GM18508 (cell line): ENCODE measurements around the gene AUTS2.

Source experiments
- ATAC-seq: cut with Tn5 transposase; IDR thresholded peaks from one replicate; pipeline ENCODE4 v1.9.1; 2021; ENCODE audit warnings: moderate number of reproducible peaks; ENCODE audit not compliant: insufficient read depth, unreplicated experiment

Gene AUTS2

DNA sequence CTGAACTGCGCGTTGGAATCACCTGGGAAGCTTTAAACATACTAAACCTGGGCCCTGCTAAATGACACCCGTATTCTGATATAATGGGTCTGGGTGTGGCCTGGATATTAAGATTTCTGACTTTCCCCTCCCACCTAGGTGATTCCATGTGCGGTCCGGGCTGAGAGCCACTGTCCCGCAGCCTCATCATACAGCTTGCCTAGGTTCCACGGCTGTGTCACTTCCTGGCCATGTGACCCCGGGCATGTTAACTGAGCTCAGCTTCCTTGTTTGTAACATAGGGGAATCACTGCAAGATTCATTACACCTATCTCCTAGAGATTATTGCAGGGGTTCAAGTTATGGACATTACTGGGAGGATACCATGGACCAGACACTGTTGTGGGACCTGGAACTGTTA is 1061.0 kb downstream of the AUTS2 start:
- no peak for ATAC-seq

DNA sequence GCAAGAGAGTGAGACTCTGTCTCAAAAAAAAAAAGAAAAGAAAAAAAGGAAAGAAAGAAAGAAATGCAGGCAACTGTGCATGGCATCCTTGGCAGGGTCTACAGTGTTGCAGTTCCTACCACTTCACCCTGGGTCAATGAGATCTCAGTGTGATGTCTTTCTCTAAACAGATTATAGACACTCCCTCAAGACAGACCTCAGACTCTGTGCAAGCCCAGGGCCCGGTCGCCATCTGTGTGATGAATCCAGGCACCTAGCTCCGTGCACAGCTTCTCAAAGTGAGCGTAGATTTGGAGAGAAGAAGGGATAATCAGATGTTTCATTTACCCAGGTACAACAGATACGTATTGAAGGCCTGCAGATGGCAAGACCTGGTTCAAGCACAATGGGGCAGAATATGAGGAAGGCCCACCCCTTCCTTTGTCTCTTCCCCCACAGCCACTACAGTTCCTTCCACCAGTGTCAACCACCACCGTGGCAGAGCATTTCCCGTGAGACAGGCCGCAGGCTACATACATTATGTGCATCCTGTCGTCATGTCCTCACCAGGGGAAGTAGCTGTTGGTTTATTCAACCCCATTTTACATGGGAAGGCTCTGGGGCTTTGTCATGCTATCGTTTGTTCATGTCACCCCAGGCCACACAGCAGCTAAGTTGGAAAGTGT is 1062.0 kb downstream of the AUTS2 start:
- ATAC-seq = no peak

DNA sequence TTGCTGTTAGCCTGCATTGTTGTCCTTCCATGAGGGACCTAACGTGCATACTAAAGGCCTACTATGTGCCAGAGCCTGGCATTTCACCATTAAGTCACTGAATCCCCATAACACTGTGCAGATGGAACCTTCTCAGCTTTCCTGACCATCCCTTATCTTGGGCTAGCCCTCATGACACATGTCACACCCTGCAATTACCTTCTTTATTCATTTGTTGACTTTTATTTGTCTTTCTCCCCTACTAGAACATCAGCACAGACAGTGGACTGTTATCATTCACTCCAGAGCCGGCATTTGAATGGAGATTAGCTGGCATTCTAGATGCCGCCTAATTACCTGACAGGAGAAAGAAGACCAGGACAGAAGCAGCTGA is 1062.5 kb downstream of the AUTS2 start:
- ATAC-seq = no peak

DNA sequence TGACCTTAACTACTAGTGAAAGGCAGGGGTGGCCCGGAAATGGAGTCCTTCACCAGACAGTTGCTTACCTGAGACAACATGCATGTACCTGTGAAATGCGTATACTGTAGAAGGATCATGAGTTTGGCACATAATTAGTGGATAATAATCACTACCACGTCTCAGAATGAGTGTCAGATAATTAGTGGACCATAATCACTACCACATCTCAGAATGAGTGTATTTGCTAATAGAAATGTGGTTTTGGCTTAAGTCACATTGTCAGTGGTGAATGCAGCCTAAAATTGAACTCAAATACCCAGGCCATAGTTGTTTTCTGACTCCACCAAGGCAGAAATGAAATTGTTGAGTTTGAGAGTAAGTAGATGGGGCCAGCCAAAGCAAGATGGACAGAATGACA is 1065.4 kb downstream of the AUTS2 start:
- no peak for ATAC-seq

DNA sequence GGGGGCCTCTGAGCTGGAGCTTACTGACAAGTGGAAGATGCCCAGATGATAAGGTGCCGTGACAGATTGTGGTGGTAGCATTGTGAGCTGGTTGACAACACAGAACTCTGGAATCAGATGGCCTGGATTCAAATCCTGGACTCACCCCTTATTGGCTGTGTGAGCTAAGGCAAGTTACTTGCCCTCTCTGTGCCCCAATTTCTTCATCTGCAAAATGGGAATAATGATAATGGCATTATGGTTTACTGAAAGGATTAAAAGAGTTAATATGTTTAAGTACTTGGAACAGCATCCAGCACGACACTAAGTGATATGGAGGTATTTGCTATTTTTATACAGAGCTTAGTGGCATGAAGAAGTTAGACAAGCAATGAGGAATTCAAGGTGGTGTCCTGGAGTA is 1067.7 kb downstream of the AUTS2 start:
- ATAC-seq = no peak

DNA sequence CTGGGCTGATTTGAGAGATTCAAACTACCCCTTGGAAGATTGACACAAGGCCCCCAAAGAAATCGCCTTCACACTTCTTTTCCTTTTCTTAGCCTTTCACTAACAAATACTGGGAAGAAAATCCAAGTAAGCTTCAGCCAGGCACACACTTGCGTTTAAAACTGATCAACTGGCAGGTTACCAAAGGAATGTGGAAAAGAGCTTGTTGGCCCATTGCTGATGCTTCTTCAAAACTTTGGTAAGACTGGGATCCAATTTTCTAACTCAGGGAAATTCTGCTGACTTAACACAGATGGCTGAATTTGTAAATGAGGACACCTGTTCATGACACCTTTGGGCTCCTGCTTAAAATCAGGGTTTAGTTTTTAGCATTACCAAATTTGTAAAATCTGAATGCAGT is 1069.1 kb downstream of the AUTS2 start:
- no peak for ATAC-seq

DNA sequence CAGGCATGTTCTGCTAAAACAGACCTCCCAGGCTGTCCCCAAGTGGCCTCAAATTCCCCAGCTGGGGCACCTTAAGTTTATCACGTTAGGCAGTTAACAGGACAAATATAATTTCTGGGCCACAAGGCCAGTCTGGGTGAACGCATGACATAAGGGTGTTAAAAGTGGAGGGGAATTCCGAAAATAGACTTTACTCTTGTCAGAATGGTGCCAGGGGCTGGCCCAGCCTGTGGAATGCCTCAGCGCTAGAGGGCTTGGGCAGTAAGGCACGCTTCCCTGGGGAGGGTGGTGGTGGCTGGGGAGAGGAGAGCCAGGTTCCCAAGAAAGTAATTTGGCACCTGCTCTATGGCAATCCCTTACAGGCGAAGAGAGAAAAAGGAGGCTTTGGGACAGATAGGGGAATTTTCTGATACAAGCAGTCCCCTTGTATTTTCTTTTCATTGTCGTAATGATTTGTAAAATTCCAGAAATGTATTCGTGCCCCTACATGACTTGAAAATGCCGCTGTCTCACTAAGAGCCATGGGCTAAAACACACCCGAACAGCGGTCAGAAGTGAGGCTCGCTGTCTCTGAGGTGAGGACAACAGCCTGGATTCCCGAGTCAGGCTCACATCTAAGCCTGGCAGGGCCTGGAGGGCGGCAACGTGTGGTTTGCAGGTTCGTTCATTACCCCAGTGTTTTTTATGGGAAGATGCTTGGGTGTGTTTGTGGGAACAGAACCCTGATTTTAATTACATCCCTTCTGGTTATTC is 1070.5 kb downstream of the AUTS2 start:
- peak; percentile 66 for ATAC-seq

DNA sequence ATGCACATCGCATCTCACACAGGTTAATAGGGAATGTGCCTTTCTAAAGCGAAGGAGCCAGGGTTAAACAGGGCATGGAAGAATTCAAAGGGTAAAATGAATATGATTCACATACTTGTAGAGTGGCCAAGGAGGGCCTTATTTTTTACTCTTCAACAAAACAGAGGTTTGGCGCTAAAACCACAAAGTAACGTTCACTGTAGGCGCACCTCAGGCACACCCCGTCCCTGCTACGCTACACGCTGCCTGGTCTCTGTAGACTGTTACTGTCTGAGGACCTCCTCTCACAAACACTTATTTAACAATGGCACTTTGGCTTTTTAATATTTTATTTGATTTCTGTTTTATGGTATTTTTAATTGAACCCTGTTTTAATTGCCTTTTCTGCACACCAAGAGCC is 1071.6 kb downstream of the AUTS2 start:
- no peak for ATAC-seq

DNA sequence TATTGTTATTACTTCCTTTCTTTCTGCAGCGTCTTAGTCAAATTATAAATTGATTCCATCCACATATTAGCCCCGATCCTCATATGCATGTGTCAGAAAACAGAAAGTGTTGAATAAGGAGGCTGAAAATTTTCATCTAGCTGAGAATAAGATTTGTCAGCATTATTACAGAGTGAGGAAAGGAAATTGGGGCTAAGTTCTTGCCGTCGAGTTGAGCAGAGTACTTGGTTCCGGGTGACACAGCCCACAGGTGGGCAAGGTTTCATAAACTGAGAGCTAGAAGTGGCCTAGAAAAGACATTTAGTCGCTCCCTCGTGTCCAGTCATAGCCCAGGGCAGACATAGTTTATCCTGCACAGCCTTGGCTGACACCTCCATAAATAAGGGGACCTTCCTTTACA is 1072.0 kb downstream of the AUTS2 start:
- no peak for ATAC-seq

DNA sequence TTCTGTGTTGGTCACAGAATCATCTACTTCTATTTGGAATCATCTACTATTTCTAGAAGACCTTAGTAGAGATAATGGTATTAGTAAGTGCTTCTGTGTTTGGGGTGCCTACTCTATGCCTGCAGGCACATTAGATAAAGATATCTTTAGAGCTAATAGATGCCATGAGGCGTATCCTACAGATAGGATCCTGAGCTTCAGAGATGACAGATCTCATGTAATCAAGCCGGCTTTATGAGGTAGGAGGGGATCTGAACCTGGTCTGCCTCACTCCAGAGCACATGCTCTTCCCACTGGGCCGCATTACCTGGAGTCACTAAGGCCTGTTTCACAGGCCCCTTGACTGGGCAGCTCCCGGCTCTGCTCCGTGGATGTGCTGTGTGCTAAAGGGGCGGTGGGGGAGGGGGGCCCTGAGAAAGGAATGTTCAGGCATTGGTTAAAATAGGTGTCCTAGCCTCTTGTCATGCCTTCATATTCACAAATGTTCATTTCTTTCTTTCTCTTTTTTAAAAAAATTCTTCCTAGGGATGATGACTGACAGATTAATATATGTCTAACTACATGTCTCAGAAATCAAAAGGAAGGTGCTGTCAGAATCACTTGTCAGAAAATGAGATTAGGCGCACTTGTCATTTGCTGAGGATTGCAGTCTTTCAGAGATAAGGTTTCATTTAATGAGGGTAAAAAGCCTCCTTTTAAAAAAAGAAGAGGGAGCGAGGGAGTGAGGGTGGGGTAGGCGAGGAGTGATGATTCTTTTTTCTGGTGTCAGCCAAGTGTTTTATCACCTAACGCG is 1075.7 kb downstream of the AUTS2 start:
- no peak for ATAC-seq

DNA sequence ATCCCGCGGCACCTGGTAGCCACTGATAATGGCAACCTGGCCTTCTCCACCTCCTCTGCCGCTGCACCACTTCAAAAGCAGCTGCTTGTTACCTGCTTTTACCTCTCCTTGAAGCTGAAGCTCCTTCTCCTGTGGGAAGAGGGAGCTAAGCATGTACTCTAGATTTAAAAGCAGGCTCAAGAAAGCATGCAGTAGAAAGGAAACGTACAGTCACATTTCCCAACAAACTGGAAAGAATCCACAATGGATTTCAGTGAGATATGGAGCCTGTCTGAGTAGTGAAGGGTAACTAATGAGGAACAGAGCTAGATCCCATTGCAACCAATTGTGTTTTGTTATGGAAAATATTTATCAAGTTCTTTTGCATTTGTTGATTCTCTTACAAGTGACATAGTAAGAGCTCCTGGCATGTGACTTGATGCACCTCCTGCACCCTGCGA is 1076.3 kb downstream of the AUTS2 start:
- ATAC-seq = no peak

DNA sequence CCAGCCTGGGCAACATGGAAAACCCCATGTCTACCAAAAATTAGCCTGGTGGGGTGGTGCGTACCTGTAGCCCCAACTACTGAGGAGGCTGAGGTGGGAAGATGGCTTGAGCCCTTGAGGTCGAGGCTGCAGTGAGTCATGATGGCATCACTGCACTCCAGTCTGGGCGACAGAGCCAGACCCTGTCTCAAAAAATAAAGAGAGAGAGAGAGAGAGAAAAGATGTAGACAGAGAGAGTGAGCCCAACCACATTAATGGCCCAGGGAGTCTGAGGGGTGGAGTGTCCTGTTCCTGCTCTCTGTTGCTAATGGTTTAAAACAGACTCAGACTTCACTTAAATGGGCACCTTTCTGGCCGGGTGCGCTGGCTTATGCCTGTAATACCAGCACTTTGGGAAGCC is 1078.0 kb downstream of the AUTS2 start:
- no peak for ATAC-seq

DNA sequence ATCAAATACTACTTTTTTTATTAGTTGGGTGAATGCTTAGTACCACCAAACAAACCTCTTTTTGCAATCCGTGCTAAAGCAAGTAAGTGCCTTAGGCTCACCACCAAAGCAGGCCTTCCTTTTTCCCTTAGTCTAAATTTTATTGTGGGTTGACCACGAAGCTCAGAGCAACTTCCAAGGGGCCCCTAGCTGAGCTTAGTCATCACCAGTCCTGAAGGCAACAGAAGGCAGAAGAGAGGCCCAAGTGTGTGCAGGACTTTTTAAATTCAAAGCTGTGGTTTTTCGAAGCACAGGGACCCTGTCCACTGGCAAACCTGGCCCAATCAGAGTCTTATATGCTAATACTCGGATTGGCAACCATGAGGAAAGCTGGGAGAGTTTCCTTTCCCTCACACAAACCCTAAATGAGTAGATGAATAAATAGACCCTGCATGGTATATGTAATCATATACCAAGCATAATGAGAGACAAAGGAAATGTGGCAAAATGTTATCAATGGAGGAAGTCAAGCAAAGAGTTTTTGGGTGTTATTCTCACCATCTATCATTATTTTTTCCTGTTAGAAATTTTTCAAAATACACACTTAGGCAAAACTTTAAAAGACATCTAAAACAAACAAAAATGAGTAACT is 1080.5 kb downstream of the AUTS2 start:
- ATAC-seq = no peak

DNA sequence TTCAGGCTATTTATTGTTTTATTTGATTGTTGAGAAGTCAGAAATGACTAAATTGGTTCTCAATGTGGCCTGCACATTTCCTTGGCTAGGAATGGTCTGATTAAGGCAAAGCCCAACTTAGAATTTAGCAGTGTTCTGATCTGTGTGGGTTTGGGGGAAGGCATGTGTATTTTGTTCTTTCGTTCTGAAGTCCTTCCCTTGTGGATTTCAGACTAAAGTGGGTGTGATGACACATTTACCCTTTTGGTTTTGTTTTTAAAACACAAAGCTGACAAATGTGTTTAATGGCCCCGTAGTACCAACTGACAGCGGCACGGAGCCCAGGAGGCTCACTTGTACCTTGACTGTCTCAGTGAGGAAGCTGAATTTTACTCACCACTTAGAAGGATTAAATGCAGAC is 1081.4 kb downstream of the AUTS2 start:
- no peak for ATAC-seq

DNA sequence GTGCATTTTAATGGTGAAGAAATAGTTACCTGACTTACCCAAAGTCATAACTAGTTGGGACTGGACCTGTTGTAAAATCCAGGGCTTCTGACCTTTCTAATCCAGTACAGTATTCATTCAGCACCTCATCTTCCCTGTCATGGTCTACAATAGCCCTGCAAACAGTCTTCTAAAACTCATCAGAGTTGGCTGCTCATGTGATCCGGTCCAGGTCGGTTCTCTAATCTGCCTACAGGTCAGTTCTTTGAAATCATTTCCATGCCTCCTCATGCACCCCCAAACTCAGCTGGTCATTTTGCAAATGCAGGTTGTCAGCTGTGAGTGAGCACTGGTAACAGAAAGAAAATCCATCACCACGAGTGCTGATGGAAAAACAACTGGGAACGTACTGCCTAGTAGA is 1082.0 kb downstream of the AUTS2 start:
- no peak for ATAC-seq

DNA sequence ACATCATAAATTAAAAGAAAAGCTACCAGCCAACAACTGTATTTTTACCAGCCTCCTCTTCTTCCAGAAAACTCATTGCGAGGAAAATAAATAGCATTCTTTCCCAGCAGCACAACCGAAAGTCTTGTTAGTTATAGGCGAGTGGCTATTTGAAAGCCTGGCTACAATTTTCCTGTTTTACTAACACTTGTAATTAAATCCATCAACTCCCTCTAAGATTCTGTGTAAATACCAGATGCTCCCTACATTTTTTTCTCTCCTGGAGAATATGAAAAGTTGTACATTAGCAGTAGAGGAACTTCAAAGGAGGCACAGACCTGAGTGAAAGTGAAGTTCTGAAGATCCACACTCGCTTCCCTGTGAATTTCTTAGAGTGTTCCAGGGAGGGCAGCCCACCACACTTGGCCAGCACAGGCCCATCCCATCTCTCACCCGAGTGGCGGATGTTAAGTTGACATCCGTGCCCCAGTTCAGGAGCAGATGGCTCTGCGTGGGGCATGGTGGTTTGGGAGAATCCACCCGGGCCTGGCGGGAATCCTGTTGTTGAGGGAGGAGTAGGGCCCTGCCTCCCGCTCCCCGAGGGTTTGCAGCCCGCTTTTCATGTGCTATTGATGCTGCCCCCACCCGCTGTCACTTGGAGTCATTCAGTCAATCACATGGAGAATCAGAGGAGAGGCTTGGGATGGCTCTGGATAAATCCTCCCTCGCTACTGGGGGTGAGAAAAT is 1082.6 kb downstream of the AUTS2 start:
- no peak for ATAC-seq

DNA sequence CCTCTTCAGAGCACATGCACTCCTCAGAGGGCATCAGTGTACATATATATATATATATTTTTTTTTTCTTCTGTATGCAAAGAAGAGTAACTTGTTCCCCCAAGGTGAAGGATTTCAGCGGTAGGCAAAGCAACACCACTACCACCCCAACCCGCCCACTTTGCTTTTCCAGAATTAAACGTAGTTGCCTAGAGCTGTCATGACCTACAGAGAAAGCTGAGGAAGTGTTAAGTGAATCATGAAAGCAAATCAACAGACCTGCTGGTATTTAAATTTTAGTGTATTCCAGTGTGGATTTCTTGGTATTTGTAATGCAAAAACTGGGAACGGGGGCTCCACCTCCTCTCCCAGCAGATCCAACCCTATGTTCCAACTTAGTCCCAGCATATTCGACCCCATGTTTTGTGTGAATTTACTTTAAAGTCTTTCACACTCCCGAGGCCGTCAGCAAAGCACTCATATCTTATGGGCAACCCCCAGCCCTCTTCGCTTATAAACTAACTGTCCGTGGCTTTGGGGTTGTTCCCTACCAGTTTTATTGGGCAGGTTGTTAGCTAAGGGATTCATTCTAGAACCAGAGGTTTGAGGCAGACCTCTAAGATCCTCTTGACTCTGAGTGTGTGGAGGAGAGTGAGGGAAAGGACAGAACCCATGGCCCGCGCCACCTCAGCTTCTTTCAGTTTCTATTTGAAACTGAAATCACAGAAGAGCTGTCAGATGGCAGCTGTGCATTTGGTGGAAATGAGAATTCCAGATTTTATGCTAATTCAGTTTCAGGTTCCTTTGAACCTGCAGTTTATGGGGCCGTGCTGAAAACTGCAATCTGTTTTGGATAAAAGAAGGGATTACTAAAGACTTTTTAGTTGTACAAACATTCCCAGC is 1083.4 kb downstream of the AUTS2 start:
- ATAC-seq = peak; percentile 74

DNA sequence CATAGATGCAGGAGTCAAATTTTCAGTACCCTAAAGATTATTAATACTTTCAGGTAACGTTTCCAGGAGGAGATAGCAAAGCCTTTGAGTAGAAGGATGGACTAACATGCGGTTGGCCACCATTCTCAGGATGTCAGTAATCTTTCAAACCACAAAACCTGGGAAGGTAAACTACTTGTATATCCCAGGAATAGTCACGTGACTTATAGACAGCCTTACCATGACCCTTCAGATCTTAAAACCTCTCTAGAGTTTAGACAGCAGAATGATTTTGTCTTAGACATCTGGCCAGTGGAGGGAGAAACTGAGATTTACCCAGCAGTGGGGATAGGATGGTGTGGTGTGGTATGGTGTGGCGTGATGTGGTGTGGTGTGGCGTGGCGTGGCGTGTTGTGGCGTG is 1085.9 kb downstream of the AUTS2 start:
- ATAC-seq = no peak

DNA sequence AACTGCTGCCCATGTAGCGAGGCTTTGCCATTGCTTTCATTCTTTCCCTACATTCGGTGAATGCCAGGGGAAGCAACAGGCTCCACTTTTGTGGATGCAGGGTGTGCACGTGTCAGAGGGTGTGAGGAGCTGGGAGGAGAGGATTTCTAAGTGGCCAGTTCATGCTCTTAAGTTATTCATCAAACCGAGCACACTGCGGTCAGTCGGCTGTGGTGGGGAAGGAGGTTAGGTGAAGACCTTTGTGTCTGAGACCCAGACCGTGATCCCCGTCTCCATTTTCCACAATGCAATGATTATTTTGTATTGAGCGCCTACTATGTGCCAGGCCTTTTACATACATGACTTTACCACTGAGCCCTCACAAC is 1095.0 kb downstream of the AUTS2 start:
- no peak for ATAC-seq
